Ishikawa (cell line): ENCODE data around the gene FAM114A2.

Source experiments
- EGR1 ChIP-seq: IDR thresholded peaks from 2 replicates; pipeline ENCODE4 v1.6.1; 2012
- EP300 ChIP-seq: IDR thresholded peaks from 2 replicates; pipeline ENCODE4 v1.6.1; 2012; ENCODE audit warnings: borderline replicate concordance
- RAD21 ChIP-seq: IDR thresholded peaks from 2 replicates; pipeline ENCODE4 v1.6.1; 2012; ENCODE audit warnings: low read depth
- TAF1 ChIP-seq: IDR thresholded peaks from 2 replicates; pipeline ENCODE4 v1.6.1; 2012; ENCODE audit warnings: low read depth, mild to moderate bottlenecking
- TF ChIP-seq, protein P1 (sequence below): IDR thresholded peaks from 2 replicates; pipeline ENCODE4 v1.6.1; 2012

DNA sequence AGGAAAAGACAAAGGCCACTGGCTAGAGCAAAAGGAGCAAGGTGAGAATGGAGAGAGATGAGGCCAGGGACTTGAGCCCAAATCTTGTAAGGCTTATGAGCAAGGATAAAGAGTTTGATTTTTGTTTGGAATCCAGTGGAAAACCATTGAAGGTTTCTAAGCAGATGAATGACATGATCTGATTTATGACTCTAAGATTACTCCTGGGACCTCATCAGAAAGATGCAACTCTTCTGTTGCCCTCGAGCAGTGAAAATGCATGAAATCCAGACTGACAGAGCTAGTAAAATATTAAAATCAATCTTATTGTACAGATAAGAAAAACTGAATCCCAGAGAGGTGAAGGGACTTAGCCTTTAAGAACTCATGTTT, 734 bp upstream of the FAM114A2 start:
- TF ChIP-seq RAD21, result no peak
- TF ChIP-seq EP300, result no peak
- no peak for TF ChIP-seq TAF1
- TF ChIP-seq, protein P1, sequence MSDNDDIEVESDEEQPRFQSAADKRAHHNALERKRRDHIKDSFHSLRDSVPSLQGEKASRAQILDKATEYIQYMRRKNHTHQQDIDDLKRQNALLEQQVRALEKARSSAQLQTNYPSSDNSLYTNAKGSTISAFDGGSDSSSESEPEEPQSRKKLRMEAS, result no peak
- TF ChIP-seq EGR1, result no peak
